MM.1S (cell line): ENCODE data around the gene PLA2G2D.

ENCODE experiments used
- EZH2 ChIP-seq: fragments of 300-600 bp; sonication (generic); optimal IDR thresholded peaks from 2 replicates; pipeline ENCODE3; 2017; ENCODE audit warnings: low read depth, mild to moderate bottlenecking, antibody characterized with exemption, low read length, mixed read lengths
- EZH2phosphoT487 ChIP-seq: fragments of 300-600 bp; sonication (generic); IDR thresholded peaks from 2 replicates; pipeline ENCODE4 v1.6.1; 2018; ENCODE audit warnings: antibody characterized with exemption, low read length
- TF ChIP-seq, protein P1 (sequence below): fragments of 300-600 bp; sonication (generic); IDR thresholded peaks from 2 replicates; pipeline ENCODE4 v1.5.1; 2016; ENCODE audit warnings: antibody characterized with exemption, low read length, mixed read lengths

DNA sequence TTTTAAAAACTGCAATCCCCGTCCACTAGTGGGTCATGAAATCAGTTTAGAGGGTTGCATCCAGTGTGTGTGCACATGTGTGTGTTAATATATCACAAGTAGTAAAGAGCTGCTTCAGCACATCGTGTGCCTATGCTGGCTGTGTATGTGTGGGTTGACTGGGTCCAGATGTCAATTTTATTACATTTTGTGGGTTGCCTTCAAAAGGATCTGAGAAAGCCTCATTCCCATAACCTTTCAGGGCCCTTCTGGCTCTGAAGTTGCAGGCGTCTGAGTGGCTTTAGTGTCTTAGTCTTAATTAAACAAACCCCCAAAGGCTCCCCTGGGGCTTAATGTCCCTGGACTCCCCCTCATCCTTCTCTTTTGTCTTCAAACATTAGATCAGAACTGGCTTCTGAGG is 19.8 kb downstream of the PLA2G2D start:
- TF ChIP-seq, protein P1, sequence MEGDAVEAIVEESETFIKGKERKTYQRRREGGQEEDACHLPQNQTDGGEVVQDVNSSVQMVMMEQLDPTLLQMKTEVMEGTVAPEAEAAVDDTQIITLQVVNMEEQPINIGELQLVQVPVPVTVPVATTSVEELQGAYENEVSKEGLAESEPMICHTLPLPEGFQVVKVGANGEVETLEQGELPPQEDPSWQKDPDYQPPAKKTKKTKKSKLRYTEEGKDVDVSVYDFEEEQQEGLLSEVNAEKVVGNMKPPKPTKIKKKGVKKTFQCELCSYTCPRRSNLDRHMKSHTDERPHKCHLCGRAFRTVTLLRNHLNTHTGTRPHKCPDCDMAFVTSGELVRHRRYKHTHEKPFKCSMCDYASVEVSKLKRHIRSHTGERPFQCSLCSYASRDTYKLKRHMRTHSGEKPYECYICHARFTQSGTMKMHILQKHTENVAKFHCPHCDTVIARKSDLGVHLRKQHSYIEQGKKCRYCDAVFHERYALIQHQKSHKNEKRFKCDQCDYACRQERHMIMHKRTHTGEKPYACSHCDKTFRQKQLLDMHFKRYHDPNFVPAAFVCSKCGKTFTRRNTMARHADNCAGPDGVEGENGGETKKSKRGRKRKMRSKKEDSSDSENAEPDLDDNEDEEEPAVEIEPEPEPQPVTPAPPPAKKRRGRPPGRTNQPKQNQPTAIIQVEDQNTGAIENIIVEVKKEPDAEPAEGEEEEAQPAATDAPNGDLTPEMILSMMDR = no peak
- TF ChIP-seq EZH2 = no peak
- TF ChIP-seq EZH2phosphoT487 = no peak
